ENCODE data around the gene NDFIP2.

DNA sequence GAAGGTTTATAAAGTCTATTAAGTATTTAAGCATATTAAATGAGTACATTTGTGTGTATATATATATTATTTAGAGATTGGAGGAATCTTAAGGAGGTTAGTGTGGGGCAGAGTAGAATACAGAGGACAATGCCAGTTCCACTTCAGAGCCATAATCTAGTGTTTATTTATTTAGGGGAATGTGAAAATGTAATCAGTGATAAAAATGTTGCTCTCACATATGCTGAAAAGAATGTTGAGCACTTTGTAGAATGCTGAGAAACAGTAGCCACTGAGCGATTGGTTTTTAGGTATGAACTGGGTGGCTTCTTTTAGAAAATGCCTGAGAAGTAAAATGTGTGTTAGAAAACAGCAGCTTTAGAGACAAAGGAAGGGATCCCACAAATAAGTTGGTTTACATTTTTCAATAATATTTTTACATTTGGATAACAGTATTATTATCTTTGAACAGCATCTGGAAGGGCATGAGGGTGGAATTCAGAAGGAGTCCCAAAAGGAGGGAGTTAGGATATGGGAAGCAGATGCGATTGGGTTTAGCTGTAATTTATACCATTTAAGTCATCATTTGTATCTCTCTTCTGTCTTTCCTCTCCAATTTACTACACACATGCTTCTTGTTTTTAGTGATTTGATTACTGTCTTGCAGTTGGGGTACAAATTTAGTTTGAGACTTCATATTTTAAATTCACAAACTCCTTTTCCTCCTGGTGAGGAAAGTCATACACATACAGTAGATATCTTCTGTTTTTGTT lies 68.6 kb downstream of the NDFIP2 start:
- TF ChIP-seq RARB (CRISPR knock-in tag; IDR thresholded peaks at IDR 0.05): no peak
- TF ChIP-seq GLIS3 (CRISPR knock-in tag; IDR thresholded peaks at IDR 0.05): no peak
- TF ChIP-seq ZFP3 (CRISPR knock-in tag; IDR thresholded peaks at IDR 0.05): no peak
- TF ChIP-seq TCF4 (CRISPR knock-in tag; IDR thresholded peaks at IDR 0.05; ENCODE audit: borderline replicate concordance): no peak
- no peak for TF ChIP-seq ARNTL (CRISPR knock-in tag; IDR thresholded peaks at IDR 0.05; ENCODE audit: borderline replicate concordance, low read depth)
- TF ChIP-seq ZNF70 (CRISPR knock-in tag; IDR thresholded peaks at IDR 0.05): 0 out of 2 replicates have a peak, but pooled peaks have one; percentile 40
- TF ChIP-seq CSRNP3 (CRISPR knock-in tag; IDR thresholded peaks at IDR 0.05): no peak
- no peak for TF ChIP-seq PATZ1 (CRISPR knock-in tag; IDR thresholded peaks at IDR 0.05; ENCODE audit: borderline replicate concordance)
- TF ChIP-seq, protein P1, sequence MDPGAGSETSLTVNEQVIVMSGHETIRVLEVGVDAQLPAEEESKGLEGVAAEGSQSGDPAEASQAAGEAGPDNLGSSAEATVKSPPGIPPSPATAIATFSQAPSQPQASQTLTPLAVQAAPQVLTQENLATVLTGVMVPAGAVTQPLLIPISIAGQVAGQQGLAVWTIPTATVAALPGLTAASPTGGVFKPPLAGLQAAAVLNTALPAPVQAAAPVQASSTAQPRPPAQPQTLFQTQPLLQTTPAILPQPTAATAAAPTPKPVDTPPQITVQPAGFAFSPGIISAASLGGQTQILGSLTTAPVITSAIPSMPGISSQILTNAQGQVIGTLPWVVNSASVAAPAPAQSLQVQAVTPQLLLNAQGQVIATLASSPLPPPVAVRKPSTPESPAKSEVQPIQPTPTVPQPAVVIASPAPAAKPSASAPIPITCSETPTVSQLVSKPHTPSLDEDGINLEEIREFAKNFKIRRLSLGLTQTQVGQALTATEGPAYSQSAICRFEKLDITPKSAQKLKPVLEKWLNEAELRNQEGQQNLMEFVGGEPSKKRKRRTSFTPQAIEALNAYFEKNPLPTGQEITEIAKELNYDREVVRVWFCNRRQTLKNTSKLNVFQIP (CRISPR knock-in tag; IDR thresholded peaks at IDR 0.05; ENCODE audit: borderline replicate concordance, low read depth): no peak
- TF ChIP-seq ISL1 (CRISPR knock-in tag; IDR thresholded peaks at IDR 0.05): no peak
- TF ChIP-seq ZNF565 (CRISPR knock-in tag; conservative IDR thresholded peaks at IDR 0.05; ENCODE audit: low read depth): no peak
- TF ChIP-seq BACH2 (CRISPR knock-in tag; IDR thresholded peaks at IDR 0.05; ENCODE audit: borderline replicate concordance): no peak
